ENCODE data around the gene RILP.

RILP gene

DNA sequence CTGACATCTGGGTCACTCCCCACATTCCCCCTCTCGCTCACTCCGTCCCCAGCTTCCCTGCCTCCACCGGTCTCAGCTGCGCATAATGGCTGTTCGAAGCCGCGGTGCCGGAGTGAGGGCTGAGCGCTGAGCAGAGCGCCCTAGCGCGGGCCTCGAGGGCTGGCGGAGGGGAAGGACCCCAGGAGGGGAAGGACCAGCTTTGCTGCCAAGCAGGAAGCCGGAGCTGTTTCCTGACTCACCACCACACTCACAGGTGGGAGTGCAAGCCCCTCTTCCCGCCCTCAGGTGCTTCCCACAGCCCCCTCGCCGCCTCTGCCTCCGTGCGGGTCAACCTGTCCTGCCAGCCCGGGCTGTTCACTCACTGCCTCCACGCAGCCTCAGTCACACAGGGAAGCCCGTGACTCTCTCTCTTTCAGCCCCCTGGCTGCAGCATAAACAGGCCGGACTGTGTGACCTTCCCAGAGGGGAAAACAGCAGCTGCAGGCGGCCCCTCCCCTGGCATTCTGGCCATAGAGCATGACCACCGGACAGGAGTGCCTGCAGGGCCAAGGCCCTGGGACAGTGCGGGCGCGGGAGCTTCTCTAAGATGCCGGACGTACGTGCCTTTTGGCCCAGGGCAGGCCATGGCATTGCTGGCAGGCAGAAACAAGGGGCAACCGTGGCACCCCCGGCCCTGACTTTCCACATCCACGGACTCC, 44.7 kb downstream of the RILP start:
- Mint-ChIP-seq H3K9me3 (no peaks in the 10 kb centered on the region), H3K4me3 (peak overlapping the region; percentile 17), H3K27ac (peak overlapping the region; percentile 88), H3K4me1 (peaks cover 50% of the 10 kb centered on the region), H3K36me3 (peaks cover 49% of the 10 kb centered on the region), H3K27me3 (no peaks in the 10 kb centered on the region)
- ATAC-seq = no peak

GRCh38 chr17:1601571-1601970, 48.1 kb downstream of the RILP start:
- Mint-ChIP-seq H3K27ac (no peak overlapping the region), H3K4me1 (peaks cover 29% of the 10 kb centered on the region), H3K27me3 (no peaks in the 10 kb centered on the region), H3K9me3 (no peaks in the 10 kb centered on the region), H3K36me3 (peaks cover 62% of the 10 kb centered on the region), H3K4me3 (no peak overlapping the region)
- no peak for ATAC-seq

- Mint-ChIP-seq H3K36me3 (peaks cover 52% of the 10 kb centered on the region), H3K4me3 (no peak overlapping the region), H3K4me1 (peaks cover 20% of the 10 kb centered on the region), H3K27me3 (no peaks in the 10 kb centered on the region), H3K9me3 (no peaks in the 10 kb centered on the region), H3K27ac (peak overlapping the region; percentile 37)
- no peak for ATAC-seq
These were observed 51.1 kb downstream of the RILP start for GRCh38 chr17:1598399-1599095.

DNA sequence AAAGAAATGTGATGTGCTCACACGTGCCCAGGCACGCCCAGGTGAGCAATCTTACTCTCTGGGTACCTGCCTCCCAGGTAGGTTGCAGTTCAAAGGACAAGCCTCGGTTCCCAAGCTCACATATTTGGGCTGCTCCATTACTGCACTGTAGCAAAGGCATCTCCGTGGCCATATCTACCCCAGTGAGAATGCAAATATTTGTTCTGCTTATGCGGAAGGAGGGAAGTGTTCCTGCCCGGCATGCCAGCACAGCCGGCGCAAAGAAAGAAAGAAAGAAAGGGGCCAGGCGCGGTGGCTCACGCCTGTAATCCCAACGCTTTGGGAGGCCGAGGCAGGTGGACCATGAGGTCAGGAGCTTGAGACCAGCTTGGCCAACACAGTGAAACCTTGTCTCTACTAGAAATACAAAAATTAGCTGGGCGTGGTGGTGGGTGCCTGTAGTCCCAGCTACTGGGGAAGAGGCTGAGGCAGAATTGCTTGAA, 51.8 kb downstream of the RILP start:
- no peaks in the 10 kb centered on the region for H3K9me3 Mint-ChIP-seq
- no peak overlapping the region for H3K4me3 Mint-ChIP-seq
- peaks cover 27% of the 10 kb centered on the region for H3K4me1 Mint-ChIP-seq
- peaks cover 52% of the 10 kb centered on the region for H3K36me3 Mint-ChIP-seq
- H3K27ac Mint-ChIP-seq = peak overlapping the region; percentile 96
- ATAC-seq = no peak
- H3K27me3 Mint-ChIP-seq = no peaks in the 10 kb centered on the region

Measured in stimulated activated memory B cell treated with anti-CD40 and anti-IgM and Interleukin-4, amounts not matched to agents 10 μg/mL and 1 μg/mL and 100 μg/mL, for 72 hours (primary cell).